ENCODE measurements around the gene KSR1. TPM values are rescaled to one million over a fixed set of nuclear protein-coding genes. Genes with fewer than 3 reads are reported as not detected.

KSR1 gene
- total and polyA plus RNA-seq, 2 experiments from 2014 or later = 7.8 to 53.2 TPM

DNA sequence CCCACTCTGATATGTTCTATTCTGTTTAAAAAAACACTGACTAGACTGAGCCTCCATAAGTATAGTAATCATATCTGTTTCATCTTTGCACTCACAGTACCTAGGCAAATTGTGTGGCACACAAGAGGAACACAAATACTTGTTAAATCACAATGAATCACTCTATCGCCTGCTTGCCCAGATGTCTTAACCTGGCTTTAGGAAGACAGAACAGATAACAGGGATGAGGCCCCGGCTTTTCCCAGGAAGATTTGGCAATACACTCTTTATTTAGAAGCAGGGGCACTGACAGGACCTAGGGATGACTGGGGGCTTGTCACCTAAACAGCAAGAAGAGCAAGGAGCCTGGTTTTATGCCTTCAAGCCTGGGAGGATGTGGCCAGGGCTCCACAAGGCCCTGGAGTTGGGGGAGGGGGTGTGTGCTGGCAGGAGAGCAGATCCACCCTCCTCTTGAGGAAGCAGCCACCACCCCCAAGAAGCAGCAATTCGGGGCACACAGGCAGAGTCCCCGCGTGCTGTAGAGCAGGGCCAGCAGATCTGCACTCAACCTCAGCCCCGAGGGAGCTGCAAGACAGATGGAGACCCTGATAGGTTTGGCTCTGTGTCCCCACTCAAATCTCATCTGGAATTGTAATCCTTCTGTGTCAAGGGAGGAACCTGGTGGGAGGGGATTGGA, 41.0 kb upstream of the KSR1 start:
- H3K27me3 ChIP-seq (ENCODE audit: insufficient read depth) = no peaks in the 10 kb centered on the region
- DNase-seq (ENCODE audit: low spot score) (peak; percentile 18), ATAC-seq (peak; percentile 39; the same call in 2 of the 3 replicates)
- no peak overlapping the region for H3K4me2 ChIP-seq
- H3K4me3 Mint-ChIP-seq = no peak overlapping the region
- no peaks in the 10 kb centered on the region for H3K36me3 Mint-ChIP-seq (ENCODE audit: low read depth)
- no peaks in the 10 kb centered on the region for H3K36me3 ChIP-seq (ENCODE audit: insufficient read depth)
- TF ChIP-seq EZH2phosphoT487 (IDR thresholded peaks at IDR 0.05; ENCODE audit: unreplicated experiment) = no peak
- TF ChIP-seq, protein P1, sequence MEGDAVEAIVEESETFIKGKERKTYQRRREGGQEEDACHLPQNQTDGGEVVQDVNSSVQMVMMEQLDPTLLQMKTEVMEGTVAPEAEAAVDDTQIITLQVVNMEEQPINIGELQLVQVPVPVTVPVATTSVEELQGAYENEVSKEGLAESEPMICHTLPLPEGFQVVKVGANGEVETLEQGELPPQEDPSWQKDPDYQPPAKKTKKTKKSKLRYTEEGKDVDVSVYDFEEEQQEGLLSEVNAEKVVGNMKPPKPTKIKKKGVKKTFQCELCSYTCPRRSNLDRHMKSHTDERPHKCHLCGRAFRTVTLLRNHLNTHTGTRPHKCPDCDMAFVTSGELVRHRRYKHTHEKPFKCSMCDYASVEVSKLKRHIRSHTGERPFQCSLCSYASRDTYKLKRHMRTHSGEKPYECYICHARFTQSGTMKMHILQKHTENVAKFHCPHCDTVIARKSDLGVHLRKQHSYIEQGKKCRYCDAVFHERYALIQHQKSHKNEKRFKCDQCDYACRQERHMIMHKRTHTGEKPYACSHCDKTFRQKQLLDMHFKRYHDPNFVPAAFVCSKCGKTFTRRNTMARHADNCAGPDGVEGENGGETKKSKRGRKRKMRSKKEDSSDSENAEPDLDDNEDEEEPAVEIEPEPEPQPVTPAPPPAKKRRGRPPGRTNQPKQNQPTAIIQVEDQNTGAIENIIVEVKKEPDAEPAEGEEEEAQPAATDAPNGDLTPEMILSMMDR (conservative IDR thresholded peaks at IDR 0.05; ENCODE audit: low read depth in 2 of 2) = no peak
- no peak for TF ChIP-seq POLR2AphosphoS5 (IDR thresholded peaks at IDR 0.05; ENCODE audit: low read depth)
- TF ChIP-seq, protein P2, sequence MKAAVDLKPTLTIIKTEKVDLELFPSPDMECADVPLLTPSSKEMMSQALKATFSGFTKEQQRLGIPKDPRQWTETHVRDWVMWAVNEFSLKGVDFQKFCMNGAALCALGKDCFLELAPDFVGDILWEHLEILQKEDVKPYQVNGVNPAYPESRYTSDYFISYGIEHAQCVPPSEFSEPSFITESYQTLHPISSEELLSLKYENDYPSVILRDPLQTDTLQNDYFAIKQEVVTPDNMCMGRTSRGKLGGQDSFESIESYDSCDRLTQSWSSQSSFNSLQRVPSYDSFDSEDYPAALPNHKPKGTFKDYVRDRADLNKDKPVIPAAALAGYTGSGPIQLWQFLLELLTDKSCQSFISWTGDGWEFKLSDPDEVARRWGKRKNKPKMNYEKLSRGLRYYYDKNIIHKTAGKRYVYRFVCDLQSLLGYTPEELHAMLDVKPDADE (IDR thresholded peaks at IDR 0.05) = no peak
- TF ChIP-seq, protein P3, sequence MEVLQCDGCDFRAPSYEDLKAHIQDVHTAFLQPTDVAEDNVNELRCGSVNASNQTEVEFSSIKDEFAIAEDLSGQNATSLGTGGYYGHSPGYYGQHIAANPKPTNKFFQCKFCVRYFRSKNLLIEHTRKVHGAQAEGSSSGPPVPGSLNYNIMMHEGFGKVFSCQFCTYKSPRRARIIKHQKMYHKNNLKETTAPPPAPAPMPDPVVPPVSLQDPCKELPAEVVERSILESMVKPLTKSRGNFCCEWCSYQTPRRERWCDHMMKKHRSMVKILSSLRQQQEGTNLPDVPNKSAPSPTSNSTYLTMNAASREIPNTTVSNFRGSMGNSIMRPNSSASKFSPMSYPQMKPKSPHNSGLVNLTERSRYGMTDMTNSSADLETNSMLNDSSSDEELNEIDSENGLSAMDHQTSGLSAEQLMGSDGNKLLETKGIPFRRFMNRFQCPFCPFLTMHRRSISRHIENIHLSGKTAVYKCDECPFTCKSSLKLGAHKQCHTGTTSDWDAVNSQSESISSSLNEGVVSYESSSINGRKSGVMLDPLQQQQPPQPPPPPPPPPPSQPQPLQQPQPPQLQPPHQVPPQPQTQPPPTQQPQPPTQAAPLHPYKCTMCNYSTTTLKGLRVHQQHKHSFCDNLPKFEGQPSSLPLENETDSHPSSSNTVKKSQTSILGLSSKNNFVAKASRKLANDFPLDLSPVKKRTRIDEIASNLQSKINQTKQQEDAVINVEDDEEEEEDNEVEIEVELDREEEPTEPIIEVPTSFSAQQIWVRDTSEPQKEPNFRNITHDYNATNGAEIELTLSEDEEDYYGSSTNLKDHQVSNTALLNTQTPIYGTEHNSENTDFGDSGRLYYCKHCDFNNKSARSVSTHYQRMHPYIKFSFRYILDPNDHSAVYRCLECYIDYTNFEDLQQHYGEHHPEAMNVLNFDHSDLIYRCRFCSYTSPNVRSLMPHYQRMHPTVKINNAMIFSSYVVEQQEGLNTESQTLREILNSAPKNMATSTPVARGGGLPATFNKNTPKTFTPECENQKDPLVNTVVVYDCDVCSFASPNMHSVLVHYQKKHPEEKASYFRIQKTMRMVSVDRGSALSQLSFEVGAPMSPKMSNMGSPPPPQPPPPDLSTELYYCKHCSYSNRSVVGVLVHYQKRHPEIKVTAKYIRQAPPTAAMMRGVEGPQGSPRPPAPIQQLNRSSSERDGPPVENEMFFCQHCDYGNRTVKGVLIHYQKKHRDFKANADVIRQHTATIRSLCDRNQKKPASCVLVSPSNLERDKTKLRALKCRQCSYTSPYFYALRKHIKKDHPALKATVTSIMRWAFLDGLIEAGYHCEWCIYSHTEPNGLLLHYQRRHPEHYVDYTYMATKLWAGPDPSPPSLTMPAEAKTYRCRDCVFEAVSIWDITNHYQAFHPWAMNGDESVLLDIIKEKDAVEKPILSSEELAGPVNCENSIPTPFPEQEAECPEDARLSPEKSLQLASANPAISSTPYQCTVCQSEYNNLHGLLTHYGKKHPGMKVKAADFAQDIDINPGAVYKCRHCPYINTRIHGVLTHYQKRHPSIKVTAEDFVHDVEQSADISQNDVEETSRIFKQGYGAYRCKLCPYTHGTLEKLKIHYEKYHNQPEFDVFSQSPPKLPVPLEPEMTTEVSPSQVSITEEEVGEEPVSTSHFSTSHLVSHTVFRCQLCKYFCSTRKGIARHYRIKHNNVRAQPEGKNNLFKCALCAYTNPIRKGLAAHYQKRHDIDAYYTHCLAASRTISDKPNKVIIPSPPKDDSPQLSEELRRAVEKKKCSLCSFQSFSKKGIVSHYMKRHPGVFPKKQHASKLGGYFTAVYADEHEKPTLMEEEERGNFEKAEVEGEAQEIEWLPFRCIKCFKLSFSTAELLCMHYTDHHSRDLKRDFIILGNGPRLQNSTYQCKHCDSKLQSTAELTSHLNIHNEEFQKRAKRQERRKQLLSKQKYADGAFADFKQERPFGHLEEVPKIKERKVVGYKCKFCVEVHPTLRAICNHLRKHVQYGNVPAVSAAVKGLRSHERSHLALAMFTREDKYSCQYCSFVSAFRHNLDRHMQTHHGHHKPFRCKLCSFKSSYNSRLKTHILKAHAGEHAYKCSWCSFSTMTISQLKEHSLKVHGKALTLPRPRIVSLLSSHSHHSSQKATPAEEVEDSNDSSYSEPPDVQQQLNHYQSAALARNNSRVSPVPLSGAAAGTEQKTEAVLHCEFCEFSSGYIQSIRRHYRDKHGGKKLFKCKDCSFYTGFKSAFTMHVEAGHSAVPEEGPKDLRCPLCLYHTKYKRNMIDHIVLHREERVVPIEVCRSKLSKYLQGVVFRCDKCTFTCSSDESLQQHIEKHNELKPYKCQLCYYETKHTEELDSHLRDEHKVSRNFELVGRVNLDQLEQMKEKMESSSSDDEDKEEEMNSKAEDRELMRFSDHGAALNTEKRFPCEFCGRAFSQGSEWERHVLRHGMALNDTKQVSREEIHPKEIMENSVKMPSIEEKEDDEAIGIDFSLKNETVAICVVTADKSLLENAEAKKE (CRISPR knock-in tag; IDR thresholded peaks at IDR 0.05) = no peak
- TF ChIP-seq ZNF331 (CRISPR knock-in tag; IDR thresholded peaks at IDR 0.05; ENCODE audit: low read depth) = no peak
- TF ChIP-seq STAT1 (IDR thresholded peaks at IDR 0.05; ENCODE audit: unreplicated experiment) = no peak
- TF ChIP-seq CREB1 (CRISPR knock-in tag; IDR thresholded peaks at IDR 0.05; ENCODE audit: low read depth) = no peak
- TF ChIP-seq, protein P4, sequence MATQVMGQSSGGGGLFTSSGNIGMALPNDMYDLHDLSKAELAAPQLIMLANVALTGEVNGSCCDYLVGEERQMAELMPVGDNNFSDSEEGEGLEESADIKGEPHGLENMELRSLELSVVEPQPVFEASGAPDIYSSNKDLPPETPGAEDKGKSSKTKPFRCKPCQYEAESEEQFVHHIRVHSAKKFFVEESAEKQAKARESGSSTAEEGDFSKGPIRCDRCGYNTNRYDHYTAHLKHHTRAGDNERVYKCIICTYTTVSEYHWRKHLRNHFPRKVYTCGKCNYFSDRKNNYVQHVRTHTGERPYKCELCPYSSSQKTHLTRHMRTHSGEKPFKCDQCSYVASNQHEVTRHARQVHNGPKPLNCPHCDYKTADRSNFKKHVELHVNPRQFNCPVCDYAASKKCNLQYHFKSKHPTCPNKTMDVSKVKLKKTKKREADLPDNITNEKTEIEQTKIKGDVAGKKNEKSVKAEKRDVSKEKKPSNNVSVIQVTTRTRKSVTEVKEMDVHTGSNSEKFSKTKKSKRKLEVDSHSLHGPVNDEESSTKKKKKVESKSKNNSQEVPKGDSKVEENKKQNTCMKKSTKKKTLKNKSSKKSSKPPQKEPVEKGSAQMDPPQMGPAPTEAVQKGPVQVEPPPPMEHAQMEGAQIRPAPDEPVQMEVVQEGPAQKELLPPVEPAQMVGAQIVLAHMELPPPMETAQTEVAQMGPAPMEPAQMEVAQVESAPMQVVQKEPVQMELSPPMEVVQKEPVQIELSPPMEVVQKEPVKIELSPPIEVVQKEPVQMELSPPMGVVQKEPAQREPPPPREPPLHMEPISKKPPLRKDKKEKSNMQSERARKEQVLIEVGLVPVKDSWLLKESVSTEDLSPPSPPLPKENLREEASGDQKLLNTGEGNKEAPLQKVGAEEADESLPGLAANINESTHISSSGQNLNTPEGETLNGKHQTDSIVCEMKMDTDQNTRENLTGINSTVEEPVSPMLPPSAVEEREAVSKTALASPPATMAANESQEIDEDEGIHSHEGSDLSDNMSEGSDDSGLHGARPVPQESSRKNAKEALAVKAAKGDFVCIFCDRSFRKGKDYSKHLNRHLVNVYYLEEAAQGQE (IDR thresholded peaks at IDR 0.05; ENCODE audit: unreplicated experiment) = no peak
- no peaks in the 10 kb centered on the region for H3F3A ChIP-seq (replicated peaks; ENCODE audit: low read depth)
- H3K79me2 ChIP-seq (replicated peaks; ENCODE audit: insufficient read depth) = no peaks in the 10 kb centered on the region
- no peak overlapping the region for H3K27ac ChIP-seq (ENCODE audit: low read depth)
- H3K27me3 Mint-ChIP-seq (ENCODE audit: insufficient read depth, low read depth, poor library complexity) = peaks cover 2% of the 10 kb centered on the region
- H3K9me2 ChIP-seq (ENCODE audit: insufficient read depth) = no peaks in the 10 kb centered on the region
- H3K4me1 Mint-ChIP-seq = 0 out of 3 replicates have a peak, but pooled peaks cover 4% of the 10 kb centered on the region
- peaks cover 4% of the 10 kb centered on the region; the same call in 1 of the 2 replicates for H3K4me1 ChIP-seq (ENCODE audit: insufficient read depth)
- no peak overlapping the region for H3K4me3 ChIP-seq
- H3K27ac Mint-ChIP-seq = no peak overlapping the region
- H3K9me3 Mint-ChIP-seq = no peaks in the 10 kb centered on the region
- H2AFZ ChIP-seq = peak overlapping the region; percentile 69
- H4K20me1 ChIP-seq (replicated peaks; ENCODE audit: insufficient read depth) = no peaks in the 10 kb centered on the region
